Gastroesophageal sphincter (tissue), 3 donors: ENCODE data around the gene EIF2AK3.

Experiments used
- EP300 ChIP-seq: sonication (generic); formaldehyde crosslinking; IDR thresholded peaks from one replicate; pipeline ENCODE4 v1.6.1; 2017; ENCODE audit warnings: antibody characterized with exemption, mild to moderate bottlenecking
- POLR2A ChIP-seq, 2 donors: fragments of 450-650 bp; IDR thresholded peaks; one replicate each; pipeline ENCODE4 v1.6.1; 2017; ENCODE audit warnings: antibody characterized with exemption in 2 of 2, mild to moderate bottlenecking in 2 of 2, moderate library complexity in 1 of 2
- POLR2AphosphoS5 ChIP-seq: sonication (generic); formaldehyde crosslinking; IDR thresholded peaks from one replicate; pipeline ENCODE4 v1.6.1; 2017; ENCODE audit warnings: antibody characterized with exemption
- TF ChIP-seq, protein P1 (sequence below), 4 experiments: fragments of 200-600 bp in 2 of 4; fragments of 450-650 bp in 2 of 4; sonication (generic) in 1 of 4; IDR thresholded peaks; one replicate each; pipeline ENCODE4 v1.5.1; 2017 to 2019; ENCODE audit warnings: antibody characterized with exemption in 4 of 4, mild to moderate bottlenecking in 2 of 4, moderate library complexity in 2 of 4

DNA sequence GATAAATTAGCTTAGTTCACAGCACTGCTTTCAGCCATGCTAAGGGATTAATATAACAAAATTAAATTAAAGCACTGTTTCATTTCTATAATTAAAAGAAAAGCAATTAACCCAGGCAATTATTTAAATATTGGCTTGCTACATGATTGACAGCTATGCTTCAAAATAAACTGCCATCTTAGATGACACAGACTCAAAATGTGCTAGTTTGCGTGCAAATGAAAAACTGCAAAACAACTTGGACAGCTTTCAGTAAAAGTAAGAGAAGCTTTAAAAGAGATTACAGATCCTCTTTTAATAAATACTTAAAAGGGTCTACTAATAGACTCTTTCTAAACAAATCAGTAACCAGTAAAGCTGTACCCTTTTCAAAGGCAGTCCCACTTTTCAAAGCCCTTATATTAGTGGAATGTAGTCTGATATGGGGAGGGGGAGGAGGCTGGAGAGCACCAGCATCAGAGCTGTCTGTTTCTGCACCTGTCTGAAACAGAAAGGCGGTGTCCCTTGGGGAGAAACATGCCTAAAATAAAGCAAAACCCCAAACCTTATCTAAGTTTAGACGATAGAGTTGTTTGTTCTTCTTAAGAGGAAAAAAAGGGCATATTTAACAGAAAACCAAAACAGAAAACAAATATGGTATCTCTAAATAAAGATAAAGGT lies 20.8 kb downstream of the EIF2AK3 start:
- TF ChIP-seq, protein P1, sequence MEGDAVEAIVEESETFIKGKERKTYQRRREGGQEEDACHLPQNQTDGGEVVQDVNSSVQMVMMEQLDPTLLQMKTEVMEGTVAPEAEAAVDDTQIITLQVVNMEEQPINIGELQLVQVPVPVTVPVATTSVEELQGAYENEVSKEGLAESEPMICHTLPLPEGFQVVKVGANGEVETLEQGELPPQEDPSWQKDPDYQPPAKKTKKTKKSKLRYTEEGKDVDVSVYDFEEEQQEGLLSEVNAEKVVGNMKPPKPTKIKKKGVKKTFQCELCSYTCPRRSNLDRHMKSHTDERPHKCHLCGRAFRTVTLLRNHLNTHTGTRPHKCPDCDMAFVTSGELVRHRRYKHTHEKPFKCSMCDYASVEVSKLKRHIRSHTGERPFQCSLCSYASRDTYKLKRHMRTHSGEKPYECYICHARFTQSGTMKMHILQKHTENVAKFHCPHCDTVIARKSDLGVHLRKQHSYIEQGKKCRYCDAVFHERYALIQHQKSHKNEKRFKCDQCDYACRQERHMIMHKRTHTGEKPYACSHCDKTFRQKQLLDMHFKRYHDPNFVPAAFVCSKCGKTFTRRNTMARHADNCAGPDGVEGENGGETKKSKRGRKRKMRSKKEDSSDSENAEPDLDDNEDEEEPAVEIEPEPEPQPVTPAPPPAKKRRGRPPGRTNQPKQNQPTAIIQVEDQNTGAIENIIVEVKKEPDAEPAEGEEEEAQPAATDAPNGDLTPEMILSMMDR (IDR thresholded peaks at IDR 0.05) = no peak
- no peak for TF ChIP-seq POLR2AphosphoS5
- no peak for TF ChIP-seq POLR2A (IDR thresholded peaks at IDR 0.05)
- no peak for TF ChIP-seq EP300
